NCI-H2081 treated with DMSO at 0.1 percent for 48 hours (cell line): ENCODE data around the gene CHTF18.

Experiments
- DNase-seq: peaks from one replicate; lab custom pipeline; 2025; lab: John Stamatoyannopoulos, UW

Gene CHTF18

GRCh38 chr16:760545-761343 lies 27.7 kb upstream of the CHTF18 start, which contains the start of gene MSLN:
Gene MSLN, plus strand, starts transcription at chr16:760734. Its CDS starts 1,947 bp downstream, at chr16:762681.
- DNase-seq: no peak

- DNase-seq: no peak
Measured at GRCh38 chr16:761625-762513, 26.6 kb upstream of the CHTF18 start.

- DNase-seq: no peak
Measured at GRCh38 chr16:762595-763268, 25.7 kb upstream of the CHTF18 start.

GRCh38 chr16:763369-764183 lies 24.8 kb upstream of the CHTF18 start:
- DNase-seq: no peak

- no peak for DNase-seq
Measured at GRCh38 chr16:764184-764750, 24.2 kb upstream of the CHTF18 start.

GRCh38 chr16:764848-765487 lies 23.5 kb upstream of the CHTF18 start:
- DNase-seq: no peak

GRCh38 chr16:765488-765865 lies 22.9 kb upstream of the CHTF18 start:
- DNase-seq: no peak

- DNase-seq: no peak
Measured at GRCh38 chr16:766008-766819, 22.2 kb upstream of the CHTF18 start.

GRCh38 chr16:766820-767640 lies 21.4 kb upstream of the CHTF18 start:
- no peak for DNase-seq

GRCh38 chr16:767743-768235 lies 20.6 kb upstream of the CHTF18 start:
- no peak for DNase-seq

- no peak for DNase-seq
Measured at GRCh38 chr16:768428-768827, 20.0 kb upstream of the CHTF18 start.

GRCh38 chr16:769184-769784 lies 19.1 kb upstream of the CHTF18 start:
- no peak for DNase-seq

- no peak for DNase-seq
Measured at GRCh38 chr16:769934-770333, 18.5 kb upstream of the CHTF18 start.

GRCh38 chr16:770411-770810 lies 18.0 kb upstream of the CHTF18 start:
- no peak for DNase-seq

- no peak for DNase-seq
Measured at GRCh38 chr16:772959-773358, 15.5 kb upstream of the CHTF18 start.

GRCh38 chr16:774086-775001 lies 14.1 kb upstream of the CHTF18 start:
- DNase-seq: no peak

- no peak for DNase-seq
Measured at GRCh38 chr16:775236-775796, 13.1 kb upstream of the CHTF18 start.
